HEK293 (cell line): ENCODE measurements around the gene DNAL4.

ENCODE experiments used
- CTCF ChIA-PET: fragments of 350-600 bp; formaldehyde crosslinking; extraction: SDS; loops from one replicate; lab custom pipeline; 2021; ENCODE audit warnings: antibody characterized with exemption; lab: Yijun Ruan, JAX
- POLR2A ChIA-PET: fragments of 300-600 bp; formaldehyde crosslinking; extraction: SDS; loops from one replicate; lab custom pipeline; 2020; ENCODE audit warnings: antibody characterized with exemption, inconsistent platforms; lab: Yijun Ruan, JAX
- H3K27ac ChIP-seq: fragments of 200-500 bp; sonication (Bioruptor generic); 2 replicates; pipeline ENCODE4 v1.5.1; 2014; ENCODE audit warnings: low read depth, low read length, control low read depth, inconsistent platforms; ENCODE audit errors: extremely low read depth
- H3K36me3 ChIP-seq, 2 experiments: fragments of 200-500 bp in 1 of 2; sonication (Bioruptor generic) in 1 of 2; 1 replicate in 1 of 2; 2 replicates in 1 of 2; pipeline ENCODE4 v1.5.1; 2014 to 2017; ENCODE audit warnings: inconsistent platforms in 2 of 2, low read length in 2 of 2; ENCODE audit not compliant: control insufficient read depth in 2 of 2, insufficient read depth in 1 of 2
- H3K4me1 ChIP-seq: fragments of 200-500 bp; sonication (Bioruptor generic); 2 replicates; pipeline ENCODE4 v1.5.1; 2014; ENCODE audit warnings: mild to moderate bottlenecking, low read length, inconsistent platforms; ENCODE audit not compliant: control insufficient read depth, insufficient read depth
- H3K4me3 ChIP-seq: 2 replicates; pipeline ENCODE4 v1.5.1; 2011; ENCODE audit warnings: low read depth, mild to moderate bottlenecking, control low read depth, low read length, moderate library complexity
- H3K9me3 ChIP-seq: fragments of 200-500 bp; sonication (Bioruptor generic); 2 replicates; pipeline ENCODE4 v1.5.1; 2014; ENCODE audit warnings: low read depth, low read length, inconsistent platforms; ENCODE audit not compliant: control insufficient read depth, insufficient read depth
- AEBP2 ChIP-seq: fragments of 450-650 bp; formaldehyde crosslinking; IDR thresholded peaks from 2 replicates; pipeline ENCODE4 v1.5.1; 2016; ENCODE audit warnings: missing biosample characterization, missing genetic modification characterization, borderline replicate concordance
- ELK4 ChIP-seq: IDR thresholded peaks from 2 replicates; pipeline ENCODE4 v1.6.1; 2011; ENCODE audit warnings: mild to moderate bottlenecking, low read depth, low read length, borderline replicate concordance
- MZF1 ChIP-seq: fragments of 450-650 bp; formaldehyde crosslinking; IDR thresholded peaks from 2 replicates; pipeline ENCODE4 v1.5.1; 2017; ENCODE audit warnings: missing biosample characterization, missing genetic modification characterization, borderline replicate concordance
- PRDM1 ChIP-seq: fragments of 450-650 bp; formaldehyde crosslinking; IDR thresholded peaks from 2 replicates; pipeline ENCODE4; 2016; ENCODE audit warnings: missing biosample characterization, missing genetic modification characterization
- REPIN1 ChIP-seq: fragments of 450-650 bp; formaldehyde crosslinking; IDR thresholded peaks from 2 replicates; pipeline ENCODE4 v1.5.1; 2017; ENCODE audit warnings: missing biosample characterization, missing genetic modification characterization, low read depth
- SP2 ChIP-seq: fragments of 450-650 bp; formaldehyde crosslinking; IDR thresholded peaks from 2 replicates; pipeline ENCODE4 v1.5.1; 2016; ENCODE audit warnings: missing biosample characterization, missing genetic modification characterization
- ZBTB21 ChIP-seq: fragments of 450-650 bp; formaldehyde crosslinking; IDR thresholded peaks from 2 replicates; pipeline ENCODE4 v1.5.1; 2017; ENCODE audit warnings: missing biosample characterization, missing genetic modification characterization
- ZBTB7A ChIP-seq: fragments of 450-650 bp; formaldehyde crosslinking; IDR thresholded peaks from 2 replicates; pipeline ENCODE4 v1.5.1; 2016; ENCODE audit warnings: low read depth, missing biosample characterization, missing genetic modification characterization
- ZEB2 ChIP-seq: fragments of 450-650 bp; formaldehyde crosslinking; IDR thresholded peaks from 2 replicates; pipeline ENCODE4 v1.5.1; 2016; ENCODE audit warnings: missing biosample characterization, missing genetic modification characterization
- ZNF112 ChIP-seq: fragments of 450-650 bp; formaldehyde crosslinking; IDR thresholded peaks from 2 replicates; pipeline ENCODE4 v1.5.0; 2017; ENCODE audit warnings: missing biosample characterization, missing genetic modification characterization
- ZNF132 ChIP-seq: fragments of 450-650 bp; formaldehyde crosslinking; IDR thresholded peaks from 2 replicates; pipeline ENCODE4 v1.5.1; 2017; ENCODE audit warnings: missing biosample characterization, missing genetic modification characterization, borderline replicate concordance
- ZNF211 ChIP-seq: fragments of 450-650 bp; formaldehyde crosslinking; IDR thresholded peaks from 2 replicates; pipeline ENCODE4 v1.5.1; 2016; ENCODE audit warnings: low read depth, missing biosample characterization, missing genetic modification characterization
- ZNF221 ChIP-seq: fragments of 450-650 bp; formaldehyde crosslinking; IDR thresholded peaks from 2 replicates; pipeline ENCODE4 v1.5.1; 2017; ENCODE audit warnings: missing biosample characterization, missing genetic modification characterization, borderline replicate concordance
- ZNF23 ChIP-seq: fragments of 450-650 bp; formaldehyde crosslinking; IDR thresholded peaks from 2 replicates; pipeline ENCODE4 v1.5.1; 2016; ENCODE audit warnings: missing biosample characterization, missing genetic modification characterization, borderline replicate concordance
- ZNF302 ChIP-seq: fragments of 450-650 bp; formaldehyde crosslinking; IDR thresholded peaks from 2 replicates; pipeline ENCODE4 v1.5.1; 2016; ENCODE audit warnings: missing biosample characterization, missing genetic modification characterization, low read depth
- ZNF362 ChIP-seq: fragments of 450-650 bp; formaldehyde crosslinking; IDR thresholded peaks from 2 replicates; pipeline ENCODE4 v1.5.1; 2016; ENCODE audit warnings: missing biosample characterization, missing genetic modification characterization
- ZNF544 ChIP-seq: fragments of 450-650 bp; formaldehyde crosslinking; IDR thresholded peaks from 2 replicates; pipeline ENCODE4 v1.5.0; 2017; ENCODE audit warnings: missing biosample characterization, missing genetic modification characterization
- ZNF548 ChIP-seq: fragments of 450-650 bp; formaldehyde crosslinking; IDR thresholded peaks from 2 replicates; pipeline ENCODE4 v1.5.1; 2016; ENCODE audit warnings: missing biosample characterization, missing genetic modification characterization
- ZNF555 ChIP-seq: fragments of 450-650 bp; formaldehyde crosslinking; conservative IDR thresholded peaks from 2 replicates; pipeline ENCODE4 v1.5.1; 2017; ENCODE audit warnings: missing biosample characterization, mild to moderate bottlenecking, missing genetic modification characterization, inconsistent platforms
- ZNF777 ChIP-seq: fragments of 450-650 bp; formaldehyde crosslinking; IDR thresholded peaks from 2 replicates; pipeline ENCODE4 v1.5.1; 2017; ENCODE audit warnings: missing biosample characterization, missing genetic modification characterization, borderline replicate concordance
- ZSCAN23 ChIP-seq: fragments of 450-650 bp; formaldehyde crosslinking; IDR thresholded peaks from 2 replicates; pipeline ENCODE4 v1.5.1; 2016; ENCODE audit warnings: missing biosample characterization, missing genetic modification characterization
- TF ChIP-seq, protein P1 (sequence below): fragments of 450-650 bp; formaldehyde crosslinking; IDR thresholded peaks from 2 replicates; pipeline ENCODE4 v1.5.1; 2017; ENCODE audit warnings: missing biosample characterization, missing genetic modification characterization
- TF ChIP-seq, protein P2 (sequence below): fragments of 450-650 bp; formaldehyde crosslinking; conservative IDR thresholded peaks from 2 replicates; pipeline ENCODE4 v1.5.1; 2016; ENCODE audit warnings: low read depth, missing biosample characterization, missing genetic modification characterization
- TF ChIP-seq, protein P3 (sequence below): fragments of 450-650 bp; formaldehyde crosslinking; IDR thresholded peaks from 2 replicates; pipeline ENCODE4 v1.5.1; 2016; ENCODE audit warnings: missing biosample characterization, missing genetic modification characterization

Gene DNAL4

GRCh38 chr22:38745676-38746460 lies 48.1 kb downstream of the DNAL4 start:
- CTCF ChIA-PET = interaction anchor here (2.7 kb wide), 1 partner anchor 13 kb away, joined by 12 read pairs; no protein-coding TSS in a partner anchor
- no peaks in the 10 kb centered on the region for H3K9me3 ChIP-seq
- TF ChIP-seq ZNF23 (tag by site-specific recombination) = no peak
- TF ChIP-seq ZNF544 = no peak
- no peak for TF ChIP-seq ZNF221 (tag by site-specific recombination)
- TF ChIP-seq, protein P1, sequence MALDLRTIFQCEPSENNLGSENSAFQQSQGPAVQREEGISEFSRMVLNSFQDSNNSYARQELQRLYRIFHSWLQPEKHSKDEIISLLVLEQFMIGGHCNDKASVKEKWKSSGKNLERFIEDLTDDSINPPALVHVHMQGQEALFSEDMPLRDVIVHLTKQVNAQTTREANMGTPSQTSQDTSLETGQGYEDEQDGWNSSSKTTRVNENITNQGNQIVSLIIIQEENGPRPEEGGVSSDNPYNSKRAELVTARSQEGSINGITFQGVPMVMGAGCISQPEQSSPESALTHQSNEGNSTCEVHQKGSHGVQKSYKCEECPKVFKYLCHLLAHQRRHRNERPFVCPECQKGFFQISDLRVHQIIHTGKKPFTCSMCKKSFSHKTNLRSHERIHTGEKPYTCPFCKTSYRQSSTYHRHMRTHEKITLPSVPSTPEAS (tag by site-specific recombination) = no peak
- no peak for TF ChIP-seq ZNF211 (tag by site-specific recombination)
- TF ChIP-seq ZNF777 (tag by site-specific recombination) = no peak
- no peak for TF ChIP-seq REPIN1 (tag by site-specific recombination)
- no peak for TF ChIP-seq ELK4
- no peak for TF ChIP-seq PRDM1 (tag by site-specific recombination)
- no peak for TF ChIP-seq ZBTB7A
- no peak for TF ChIP-seq ZNF112
- TF ChIP-seq ZSCAN23 (tag by site-specific recombination) = no peak
- TF ChIP-seq, protein P2, sequence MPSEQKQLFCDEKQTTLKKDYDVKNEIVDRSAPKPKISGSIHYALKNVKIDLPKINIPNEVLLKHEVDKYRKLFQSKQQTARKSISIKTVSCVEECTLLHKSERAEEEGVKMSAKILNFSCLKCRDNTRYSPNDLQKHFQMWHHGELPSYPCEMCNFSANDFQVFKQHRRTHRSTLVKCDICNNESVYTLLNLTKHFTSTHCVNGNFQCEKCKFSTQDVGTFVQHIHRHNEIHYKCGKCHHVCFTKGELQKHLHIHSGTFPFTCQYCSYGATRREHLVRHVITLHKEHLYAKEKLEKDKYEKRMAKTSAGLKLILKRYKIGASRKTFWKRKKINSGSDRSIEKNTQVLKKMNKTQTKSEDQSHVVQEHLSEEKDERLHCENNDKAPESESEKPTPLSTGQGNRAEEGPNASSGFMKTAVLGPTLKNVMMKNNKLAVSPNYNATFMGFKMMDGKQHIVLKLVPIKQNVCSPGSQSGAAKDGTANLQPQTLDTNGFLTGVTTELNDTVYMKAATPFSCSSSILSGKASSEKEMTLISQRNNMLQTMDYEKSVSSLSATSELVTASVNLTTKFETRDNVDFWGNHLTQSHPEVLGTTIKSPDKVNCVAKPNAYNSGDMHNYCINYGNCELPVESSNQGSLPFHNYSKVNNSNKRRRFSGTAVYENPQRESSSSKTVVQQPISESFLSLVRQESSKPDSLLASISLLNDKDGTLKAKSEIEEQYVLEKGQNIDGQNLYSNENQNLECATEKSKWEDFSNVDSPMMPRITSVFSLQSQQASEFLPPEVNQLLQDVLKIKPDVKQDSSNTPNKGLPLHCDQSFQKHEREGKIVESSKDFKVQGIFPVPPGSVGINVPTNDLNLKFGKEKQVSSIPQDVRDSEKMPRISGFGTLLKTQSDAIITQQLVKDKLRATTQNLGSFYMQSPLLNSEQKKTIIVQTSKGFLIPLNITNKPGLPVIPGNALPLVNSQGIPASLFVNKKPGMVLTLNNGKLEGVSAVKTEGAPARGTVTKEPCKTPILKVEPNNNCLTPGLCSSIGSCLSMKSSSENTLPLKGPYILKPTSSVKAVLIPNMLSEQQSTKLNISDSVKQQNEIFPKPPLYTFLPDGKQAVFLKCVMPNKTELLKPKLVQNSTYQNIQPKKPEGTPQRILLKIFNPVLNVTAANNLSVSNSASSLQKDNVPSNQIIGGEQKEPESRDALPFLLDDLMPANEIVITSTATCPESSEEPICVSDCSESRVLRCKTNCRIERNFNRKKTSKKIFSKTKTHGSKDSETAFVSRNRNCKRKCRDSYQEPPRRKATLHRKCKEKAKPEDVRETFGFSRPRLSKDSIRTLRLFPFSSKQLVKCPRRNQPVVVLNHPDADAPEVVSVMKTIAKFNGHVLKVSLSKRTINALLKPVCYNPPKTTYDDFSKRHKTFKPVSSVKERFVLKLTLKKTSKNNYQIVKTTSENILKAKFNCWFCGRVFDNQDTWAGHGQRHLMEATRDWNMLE (tag by site-specific recombination) = no peak
- no peak for TF ChIP-seq ZNF548 (tag by site-specific recombination)
- TF ChIP-seq, all 188 proteins: peak for 0
- POLR2A ChIA-PET = no interaction called here
- H3K36me3 ChIP-seq = peaks cover 59 to 100% of the 10 kb centered on the region in 2 experiments
- H3K4me1 ChIP-seq = no peaks in the 10 kb centered on the region
- 0 out of 2 replicates have a peak overlapping the region, but pooled peaks have one; percentile 9 for H3K27ac ChIP-seq
- H3K4me3 ChIP-seq = no peak overlapping the region

DNA sequence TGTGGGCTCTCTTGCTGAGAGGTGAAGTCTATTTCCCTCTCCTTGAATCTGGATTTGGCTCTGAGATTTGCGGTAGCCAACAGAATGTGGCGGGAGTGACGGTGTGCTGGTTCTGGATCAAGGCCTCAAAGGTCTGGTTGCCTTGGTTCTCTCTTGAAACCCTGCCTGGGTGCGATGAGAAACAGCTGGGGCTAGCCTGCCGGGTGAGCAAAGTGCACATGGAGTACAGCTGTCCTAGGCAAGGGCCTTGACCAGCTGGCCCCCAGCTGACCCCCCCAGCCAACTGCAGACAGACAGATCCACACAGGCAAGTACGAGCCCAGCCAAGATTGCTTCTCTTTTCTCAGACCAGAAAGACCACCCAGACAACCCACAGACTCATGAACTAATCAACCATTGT lies 49.0 kb downstream of the DNAL4 start:
- H3K36me3 ChIP-seq = peaks cover 60 to 100% of the 10 kb centered on the region in 2 experiments
- no peaks in the 10 kb centered on the region for H3K4me1 ChIP-seq
- POLR2A ChIA-PET = no interaction called here
- no peak overlapping the region for H3K27ac ChIP-seq
- CTCF ChIA-PET = no interaction called here
- H3K9me3 ChIP-seq = no peaks in the 10 kb centered on the region
- no peak overlapping the region for H3K4me3 ChIP-seq
- TF ChIP-seq ZNF555 (tag by site-specific recombination) (no peak), ZNF132 (tag by site-specific recombination) (no peak), ZNF302 (tag by site-specific recombination) (no peak), AEBP2 (tag by site-specific recombination) (no peak), ZNF362 (tag by site-specific recombination) (no peak), ZEB2 (no peak), SP2 (tag by site-specific recombination) (no peak), MZF1 (tag by site-specific recombination) (no peak), ZBTB21 (tag by site-specific recombination) (no peak)
- TF ChIP-seq, protein P3, sequence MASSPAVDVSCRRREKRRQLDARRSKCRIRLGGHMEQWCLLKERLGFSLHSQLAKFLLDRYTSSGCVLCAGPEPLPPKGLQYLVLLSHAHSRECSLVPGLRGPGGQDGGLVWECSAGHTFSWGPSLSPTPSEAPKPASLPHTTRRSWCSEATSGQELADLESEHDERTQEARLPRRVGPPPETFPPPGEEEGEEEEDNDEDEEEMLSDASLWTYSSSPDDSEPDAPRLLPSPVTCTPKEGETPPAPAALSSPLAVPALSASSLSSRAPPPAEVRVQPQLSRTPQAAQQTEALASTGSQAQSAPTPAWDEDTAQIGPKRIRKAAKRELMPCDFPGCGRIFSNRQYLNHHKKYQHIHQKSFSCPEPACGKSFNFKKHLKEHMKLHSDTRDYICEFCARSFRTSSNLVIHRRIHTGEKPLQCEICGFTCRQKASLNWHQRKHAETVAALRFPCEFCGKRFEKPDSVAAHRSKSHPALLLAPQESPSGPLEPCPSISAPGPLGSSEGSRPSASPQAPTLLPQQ (tag by site-specific recombination) = no peak
